ENCODE results near the gene TMCO4.

The TMCO4 gene

GRCh38 chr1:19696820-19697219, 102.9 kb downstream of the TMCO4 start:
- peaks cover 14% of the 10 kb centered on the region for H3K36me3 ChIP-seq
- H3K4me1 ChIP-seq (ENCODE audit: control insufficient read depth in 1 of 2, insufficient read depth in 1 of 2, low read depth in 1 of 2, low read length in 1 of 2), result no peaks in the 10 kb centered on the region
- no peak overlapping the region for H3K4me3 ChIP-seq (ENCODE audit: low read depth in 1 of 2, low read length in 1 of 2)
- no peak for TF ChIP-seq CTCF (IDR thresholded peaks at IDR 0.05)
- no peaks in the 10 kb centered on the region for H3K9me3 ChIP-seq
- H3K27ac ChIP-seq, result no peak overlapping the region
- no peaks in the 10 kb centered on the region for H3K27me3 ChIP-seq

- H3K9me3 ChIP-seq, result no peaks in the 10 kb centered on the region
- H3K4me3 ChIP-seq (ENCODE audit: low read depth in 1 of 2, low read length in 1 of 2), result no peak overlapping the region
- H3K27ac ChIP-seq, result no peak overlapping the region
- peaks cover 12% of the 10 kb centered on the region for H3K36me3 ChIP-seq
- no peaks in the 10 kb centered on the region for H3K4me1 ChIP-seq (ENCODE audit: control insufficient read depth in 1 of 2, insufficient read depth in 1 of 2, low read depth in 1 of 2, low read length in 1 of 2)
- TF ChIP-seq CTCF (IDR thresholded peaks at IDR 0.05), result no peak
- no peaks in the 10 kb centered on the region for H3K27me3 ChIP-seq
Observed at GRCh38 chr1:19695772-19696171, 103.9 kb downstream of the TMCO4 start.

- peaks cover 8% of the 10 kb centered on the region for H3K36me3 ChIP-seq
- TF ChIP-seq CTCF (IDR thresholded peaks at IDR 0.05), result no peak
- no peaks in the 10 kb centered on the region for H3K4me1 ChIP-seq (ENCODE audit: control insufficient read depth in 1 of 2, insufficient read depth in 1 of 2, low read depth in 1 of 2, low read length in 1 of 2)
- no peak overlapping the region for H3K4me3 ChIP-seq (ENCODE audit: low read depth in 1 of 2, low read length in 1 of 2)
- H3K9me3 ChIP-seq, result no peaks in the 10 kb centered on the region
- no peaks in the 10 kb centered on the region for H3K27me3 ChIP-seq
- no peak overlapping the region for H3K27ac ChIP-seq
Observed at GRCh38 chr1:19694298-19694697, 105.4 kb downstream of the TMCO4 start.

GRCh38 chr1:19690342-19690741, 109.4 kb downstream of the TMCO4 start:
- Histone ChIP-seq H3K9me3 (no peaks in the 10 kb centered on the region), H3K36me3 (peaks cover 12% of the 10 kb centered on the region), H3K4me1 (ENCODE audit: control insufficient read depth in 1 of 2, insufficient read depth in 1 of 2, low read depth in 1 of 2, low read length in 1 of 2) (no peaks in the 10 kb centered on the region), H3K27ac (no peak overlapping the region), H3K4me3 (ENCODE audit: low read depth in 1 of 2, low read length in 1 of 2) (no peak overlapping the region), H3K27me3 (no peaks in the 10 kb centered on the region)
- no peak for TF ChIP-seq CTCF (IDR thresholded peaks at IDR 0.05)

- Histone ChIP-seq H3K4me1 (ENCODE audit: control insufficient read depth in 1 of 2, insufficient read depth in 1 of 2, low read depth in 1 of 2, low read length in 1 of 2) (no peaks in the 10 kb centered on the region), H3K27ac (no peak overlapping the region), H3K9me3 (no peaks in the 10 kb centered on the region), H3K36me3 (peaks cover 12% of the 10 kb centered on the region), H3K4me3 (ENCODE audit: low read depth in 1 of 2, low read length in 1 of 2) (no peak overlapping the region), H3K27me3 (no peaks in the 10 kb centered on the region)
- no peak for TF ChIP-seq CTCF (IDR thresholded peaks at IDR 0.05)
Observed at GRCh38 chr1:19689856-19690255, 109.9 kb downstream of the TMCO4 start.
